ENCODE results near the gene ALG9. TPM values are rescaled to one million over a fixed set of nuclear protein-coding genes. Genes with fewer than 3 reads are reported as not detected.

The ALG9 gene
- total and polyA plus RNA-seq, 2 of the 4 experiments (the other 2 are of a cell fraction) = 20.7 to 35.7 TPM

GRCh38 chr11:111871693-111872161, 346 bp upstream of the ALG9 start:
- no CpG with 5 or more reads among the region's 5 CpGs for WGBS, 2 experiments (ENCODE audit: extremely low coverage in 2 of 2, insufficient read length in 1 of 2)
- Histone ChIP-seq H3K4ac (ENCODE audit: low read depth, low read length) (peak overlapping the region; percentile 53; the same call in 1 of the 2 replicates), H3K18ac (ENCODE audit: low read depth, low read length) (peak overlapping the region; percentile 51; the same call in 1 of the 2 replicates), H3K79me1 (ENCODE audit: low read depth in 1 of 2, low read length in 2 of 2) (peaks cover 3 to 19% of the 10 kb centered on the region in 2 experiments; a peak in 3 of 4 replicates), H4K8ac (ENCODE audit: low read depth in 2 of 2, low read length in 2 of 2) (peak overlapping the region; percentile 89 to 91), H3K56ac (ENCODE audit: extremely low read depth, insufficient read depth, low read length) (peak overlapping the region; percentile 42; the same call in 1 of the 2 replicates), H3K36me3 (ENCODE audit: control insufficient read depth, insufficient read depth, low read length) (peaks cover 1% of the 10 kb centered on the region), H2AK9ac (replicated peaks; ENCODE audit: low read depth, low read length, poor library complexity) (no peak overlapping the region), H3K4me2 (ENCODE audit: low read depth, low read length) (peak overlapping the region; percentile 91), H4K5ac (ENCODE audit: low read depth, low read length) (peak overlapping the region; percentile 89), H3K9me3 (ENCODE audit: control insufficient read depth, insufficient read depth, low read length) (no peaks in the 10 kb centered on the region), H3K9ac (ENCODE audit: low read depth, low read length) (peak overlapping the region; percentile 73), H3K4me3 (ENCODE audit: insufficient read depth, low read depth, low read length) (peak overlapping the region; percentile 94), H2BK15ac (ENCODE audit: low read depth, low read length) (no peak overlapping the region), H2AFZ (replicated peaks; ENCODE audit: low read length, poor library complexity) (peak overlapping the region; percentile 90), H4K20me1 (ENCODE audit: insufficient read depth, low read length) (no peaks in the 10 kb centered on the region), H3K9me1 (ENCODE audit: insufficient read depth, low read length) (peaks cover 4% of the 10 kb centered on the region; the same call in 1 of the 2 replicates), H3K23ac (ENCODE audit: low read depth, low read length) (peak overlapping the region; percentile 50; the same call in 1 of the 2 replicates), H2AK5ac (ENCODE audit: low read depth, low read length) (no peak overlapping the region), H3K14ac (replicated peaks; ENCODE audit: low read depth, low read length) (peak overlapping the region; percentile 66; the same call in 1 of the 2 replicates), H3K27me3 (ENCODE audit: control insufficient read depth, insufficient read depth, low read length) (no peaks in the 10 kb centered on the region), H3K27ac (ENCODE audit: insufficient read depth, low read length) (peak overlapping the region; percentile 35; the same call in 1 of the 2 replicates), H3K4me1 (ENCODE audit: control insufficient read depth, insufficient read depth, low read length) (peaks cover 2% of the 10 kb centered on the region), H4K91ac (ENCODE audit: insufficient read depth, low read depth, low read length) (peak overlapping the region; percentile 21; the same call in 1 of the 2 replicates), H2BK20ac (ENCODE audit: low read depth, low read length) (no peak overlapping the region), H2BK5ac (ENCODE audit: low read depth, low read length, poor library complexity, severe bottlenecking) (peak overlapping the region; percentile 56), H2BK120ac (ENCODE audit: low read depth, low read length) (peak overlapping the region; percentile 40; the same call in 1 of the 2 replicates)
- dilution Hi-C loops (cut with HindIII; ENCODE audit: low sequenced_read_pairs, unreplicated experiment) (no loop called here), intact Hi-C loops (cut with micrococcal nuclease) (loop anchor here (2.0 to 10.0 kb wide), 2 partner anchors 125 to 353 kb away; partner anchors contain the start of gene PTS), in situ Hi-C loops (cut with MboI; ENCODE audit: low sequenced_read_pairs) (no loop called here)
- no TSS peak for BruUV-seq (replicated peaks)
- DNase-seq = no peak
- POLR2A ChIA-PET (ENCODE audit: unreplicated experiment) = no interaction called here
- TF ChIP-seq MAZ (IDR thresholded peaks at IDR 0.05; ENCODE audit: borderline replicate concordance, low read depth, low read length) = no peak
- TF ChIP-seq MAFK (IDR thresholded peaks at IDR 0.05; ENCODE audit: low read depth, low read length) = no peak
- no peak for TF ChIP-seq CEBPB (IDR thresholded peaks at IDR 0.05; ENCODE audit: low read depth, low read length)
- TF ChIP-seq, protein P1, sequence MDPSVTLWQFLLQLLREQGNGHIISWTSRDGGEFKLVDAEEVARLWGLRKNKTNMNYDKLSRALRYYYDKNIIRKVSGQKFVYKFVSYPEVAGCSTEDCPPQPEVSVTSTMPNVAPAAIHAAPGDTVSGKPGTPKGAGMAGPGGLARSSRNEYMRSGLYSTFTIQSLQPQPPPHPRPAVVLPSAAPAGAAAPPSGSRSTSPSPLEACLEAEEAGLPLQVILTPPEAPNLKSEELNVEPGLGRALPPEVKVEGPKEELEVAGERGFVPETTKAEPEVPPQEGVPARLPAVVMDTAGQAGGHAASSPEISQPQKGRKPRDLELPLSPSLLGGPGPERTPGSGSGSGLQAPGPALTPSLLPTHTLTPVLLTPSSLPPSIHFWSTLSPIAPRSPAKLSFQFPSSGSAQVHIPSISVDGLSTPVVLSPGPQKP (IDR thresholded peaks at IDR 0.05; ENCODE audit: borderline replicate concordance, low read depth, low read length) = no peak
- TF ChIP-seq MXI1 (IDR thresholded peaks at IDR 0.05; ENCODE audit: borderline replicate concordance, low read depth, low read length) = no peak
- CTCF ChIA-PET = interaction anchor here (1.0 to 1.5 kb wide), 4 partner anchors 15 to 110 kb away, joined by 4 to 6 read pairs (median 5); no protein-coding TSS in a partner anchor
- no peak for ATAC-seq (ENCODE audit: low read depth)
